22Rv1 (cell line): Measurements from ENCODE around the gene GPLD1.

ENCODE experiments used
- CTCF ChIP-seq: fragments of 450-650 bp; IDR thresholded peaks from 2 replicates; pipeline ENCODE4 v1.5.1; 2017; ENCODE audit warnings: mild to moderate bottlenecking
- ZFX ChIP-seq: fragments of 450-650 bp; IDR thresholded peaks from 2 replicates; pipeline ENCODE4 v1.6.1; 2017; ENCODE audit warnings: antibody characterized with exemption, borderline replicate concordance

- TF ChIP-seq CTCF = no peak
- no peak for TF ChIP-seq ZFX
Observed at GRCh38 chr6:24497254-24497970, 8.0 kb upstream of the GPLD1 start.
